GM18519 (cell line): ENCODE measurements around the gene ELMO1.

Experiments used
- ATAC-seq: cut with Tn5 transposase; IDR thresholded peaks from one replicate; pipeline ENCODE4 v1.9.1; 2021; ENCODE audit warnings: mild to moderate bottlenecking, moderate library complexity; ENCODE audit not compliant: unreplicated experiment, low FRiP score

Gene ELMO1

DNA sequence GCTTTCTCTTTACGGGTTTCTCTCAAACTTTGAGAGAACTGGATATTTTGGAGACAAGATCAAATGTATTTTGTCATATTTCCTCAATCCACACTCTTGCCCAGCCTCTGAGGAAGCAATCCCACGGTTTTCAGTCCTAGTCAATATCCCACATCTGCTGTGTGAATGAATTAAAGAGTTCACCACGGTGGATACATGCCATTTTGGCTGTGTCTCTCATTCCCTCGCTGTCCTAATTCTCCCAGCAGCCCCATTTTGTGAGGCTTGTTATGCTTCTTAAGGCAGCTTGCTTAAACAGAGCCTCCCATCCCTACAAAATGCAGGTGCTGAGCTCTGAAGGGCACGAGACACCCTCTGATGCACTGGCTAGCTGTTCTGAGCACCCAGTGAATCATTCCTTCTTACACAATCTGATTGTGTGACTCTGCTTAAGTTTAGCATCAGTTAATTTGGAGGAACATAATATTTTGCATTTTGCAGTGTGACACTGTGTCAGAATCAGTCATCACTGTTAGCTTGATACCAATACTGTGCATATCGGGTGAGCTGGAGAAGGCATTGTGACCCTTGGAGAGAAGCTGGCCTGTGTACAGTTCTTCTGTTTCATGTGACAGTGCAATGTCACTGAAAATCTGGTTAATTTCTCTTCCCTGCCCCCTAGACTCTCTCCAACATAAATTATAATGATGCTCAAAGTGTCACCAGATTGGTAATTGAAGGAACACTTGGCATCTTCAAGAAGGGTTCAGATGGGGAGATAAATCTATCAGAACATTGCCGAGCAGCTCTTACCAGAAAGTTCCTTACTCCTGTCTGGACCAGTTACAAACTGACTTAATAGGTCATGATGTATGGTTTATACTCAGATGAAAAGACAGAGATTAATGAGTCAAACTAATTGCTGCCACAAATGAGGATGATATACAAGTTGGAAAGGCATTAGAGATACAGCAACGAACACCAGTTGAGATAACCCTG lies 620.6 kb downstream of the ELMO1 start:
- ATAC-seq, result no peak

DNA sequence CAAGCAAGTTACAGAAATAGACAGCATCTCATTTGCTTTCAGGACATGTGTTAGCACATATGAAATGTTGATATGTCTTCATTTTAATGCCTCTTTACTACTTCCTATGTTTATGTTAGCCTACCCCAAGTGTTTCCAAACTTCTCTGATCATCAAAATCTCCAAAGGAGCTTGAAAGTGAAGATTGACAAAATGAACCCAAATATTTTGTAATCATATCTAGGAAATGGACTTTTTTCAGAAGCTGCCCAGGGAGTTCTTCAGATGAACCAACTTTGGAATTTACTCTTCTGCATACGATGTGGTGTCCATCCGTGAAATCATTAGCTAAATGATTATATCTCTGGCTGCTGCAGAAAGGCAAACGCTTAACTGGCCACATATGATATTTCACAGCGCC lies 623.2 kb downstream of the ELMO1 start:
- ATAC-seq, result no peak

DNA sequence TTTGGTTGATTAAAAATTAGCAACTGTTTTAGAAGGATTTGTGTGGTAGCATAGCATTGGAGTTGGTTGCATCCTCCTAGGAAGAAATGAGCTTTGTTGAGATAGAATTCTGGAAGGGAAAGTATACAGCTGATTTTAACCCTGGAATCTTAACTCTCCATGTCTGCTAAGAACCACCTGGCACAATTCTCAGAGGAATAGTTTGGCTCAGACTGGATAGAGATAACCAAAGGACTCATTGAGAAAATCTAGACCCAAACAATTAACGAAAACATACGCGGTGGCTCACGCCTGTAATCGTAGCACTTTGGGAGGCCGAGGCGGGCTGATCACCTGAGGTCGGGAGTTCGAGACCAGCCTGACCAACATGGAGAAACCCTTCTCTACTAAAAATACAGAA lies 625.3 kb downstream of the ELMO1 start:
- ATAC-seq, result no peak

DNA sequence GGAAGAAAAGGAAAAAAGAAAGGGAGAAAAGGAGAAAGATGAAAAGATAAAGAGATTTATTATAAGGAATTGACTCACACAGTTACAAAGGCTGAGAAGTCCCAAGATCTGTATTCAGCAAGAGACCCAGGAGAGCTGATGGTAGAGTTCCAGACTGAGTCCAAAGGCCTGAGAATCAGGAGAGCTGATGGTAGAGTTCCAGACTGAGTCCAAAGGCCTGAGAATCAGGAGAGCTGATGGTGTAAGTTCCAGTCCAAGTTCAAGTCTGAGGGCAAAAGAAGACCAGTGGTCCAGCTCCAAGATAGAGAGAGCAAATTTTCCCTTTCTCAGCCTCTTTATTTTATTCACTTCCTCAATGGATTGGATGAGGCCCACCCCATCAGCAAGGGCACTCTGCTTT lies 627.0 kb downstream of the ELMO1 start:
- ATAC-seq, result no peak

- ATAC-seq, result no peak
These were observed 628.0 kb downstream of the ELMO1 start for GRCh38 chr7:36820527-36821170.

GRCh38 chr7:36819639-36820038 lies 629.0 kb downstream of the ELMO1 start:
- ATAC-seq, result no peak

GRCh38 chr7:36814311-36814710 lies 634.4 kb downstream of the ELMO1 start:
- no peak for ATAC-seq

DNA sequence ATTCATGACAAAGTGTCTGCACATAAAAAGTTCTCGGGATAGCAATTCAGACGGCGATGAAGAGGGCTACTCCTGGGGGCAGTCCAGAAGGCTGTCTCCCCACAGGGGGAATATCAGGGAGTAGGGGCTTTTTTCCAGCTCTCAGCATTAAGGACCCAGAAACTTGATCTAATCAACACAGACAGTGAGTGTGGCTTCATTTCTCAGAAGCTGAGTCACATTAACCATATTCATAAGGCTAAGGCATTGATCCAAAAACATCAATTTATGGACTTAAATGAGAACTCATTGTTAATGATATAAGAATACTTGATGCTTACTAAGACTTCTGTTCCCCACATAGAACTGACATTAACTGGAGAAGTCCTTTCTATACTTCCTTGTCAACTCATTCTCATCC lies 636.9 kb downstream of the ELMO1 start:
- no peak for ATAC-seq

- no peak for ATAC-seq
These were observed 638.2 kb downstream of the ELMO1 start for GRCh38 chr7:36810489-36810888.

- ATAC-seq, result no peak
These were observed 638.6 kb downstream of the ELMO1 start for GRCh38 chr7:36810032-36810431.

- no peak for ATAC-seq
These were observed 639.2 kb downstream of the ELMO1 start for GRCh38 chr7:36809510-36809909.

- ATAC-seq, result no peak
These were observed 639.6 kb downstream of the ELMO1 start for GRCh38 chr7:36809086-36809485.

- ATAC-seq, result no peak
These were observed 641.8 kb downstream of the ELMO1 start for GRCh38 chr7:36806891-36807290.
